ENCODE data around the gene CPNE8.

CPNE8 gene

GRCh38 chr12:38878986-38879385 lies 26.4 kb downstream of the CPNE8 start:
- TF ChIP-seq CTCF (IDR thresholded peaks at IDR 0.05) = no peak

GRCh38 chr12:38878333-38878705 lies 27.1 kb downstream of the CPNE8 start:
- H3K4me2 ChIP-seq (ENCODE audit: low read length) = no peak overlapping the region
- no peak overlapping the region for H2AFZ ChIP-seq
- no peak for TF ChIP-seq CTCF (IDR thresholded peaks at IDR 0.05)
- H3K9me3 ChIP-seq (ENCODE audit: control insufficient read depth, low read length) = no peaks in the 10 kb centered on the region
- no peaks in the 10 kb centered on the region for H3K79me2 ChIP-seq
- H3K4me1 ChIP-seq = no peaks in the 10 kb centered on the region
- no peak overlapping the region for H3K9ac ChIP-seq
- H3K4me3 ChIP-seq (ENCODE audit: low read depth, low read length) = no peak overlapping the region
- no peak overlapping the region for H3K27ac ChIP-seq
- H3K27me3 ChIP-seq (ENCODE audit: control insufficient read depth, insufficient read depth, low read length) = no peaks in the 10 kb centered on the region
- H3K36me3 ChIP-seq (ENCODE audit: control insufficient read depth, insufficient read depth, low read length) = no peaks in the 10 kb centered on the region

More at GRCh38 chr12:38878986-38879385, 26.4 kb downstream of the CPNE8 start:
- Histone ChIP-seq H3K4me3 (ENCODE audit: low read depth, low read length) (no peak overlapping the region), H3K9ac (no peak overlapping the region), H3K27me3 (ENCODE audit: control insufficient read depth, insufficient read depth, low read length) (no peaks in the 10 kb centered on the region), H2AFZ (no peak overlapping the region), H3K9me3 (ENCODE audit: control insufficient read depth, low read length) (no peaks in the 10 kb centered on the region), H3K79me2 (no peaks in the 10 kb centered on the region), H3K4me2 (ENCODE audit: low read length) (no peak overlapping the region), H3K27ac (no peak overlapping the region), H3K36me3 (ENCODE audit: control insufficient read depth, insufficient read depth, low read length) (no peaks in the 10 kb centered on the region), H3K4me1 (no peaks in the 10 kb centered on the region)

GRCh38 chr12:38875586-38876228 lies 29.7 kb downstream of the CPNE8 start:
- Histone ChIP-seq H3K4me2 (ENCODE audit: low read length) (no peak overlapping the region), H3K79me2 (no peaks in the 10 kb centered on the region), H3K27ac (no peak overlapping the region), H3K36me3 (ENCODE audit: control insufficient read depth, insufficient read depth, low read length) (no peaks in the 10 kb centered on the region), H3K4me3 (ENCODE audit: low read depth, low read length) (no peak overlapping the region), H3K27me3 (ENCODE audit: control insufficient read depth, insufficient read depth, low read length) (no peaks in the 10 kb centered on the region), H2AFZ (no peak overlapping the region), H3K9me3 (ENCODE audit: control insufficient read depth, low read length) (no peaks in the 10 kb centered on the region), H3K9ac (no peak overlapping the region), H3K4me1 (no peaks in the 10 kb centered on the region)
- no peak for TF ChIP-seq CTCF (IDR thresholded peaks at IDR 0.05)

- Histone ChIP-seq H3K4me2 (ENCODE audit: low read length) (no peak overlapping the region), H3K9me3 (ENCODE audit: control insufficient read depth, low read length) (no peaks in the 10 kb centered on the region), H3K27me3 (ENCODE audit: control insufficient read depth, insufficient read depth, low read length) (no peaks in the 10 kb centered on the region), H3K4me3 (ENCODE audit: low read depth, low read length) (no peak overlapping the region), H3K4me1 (no peaks in the 10 kb centered on the region), H3K9ac (no peak overlapping the region), H3K27ac (no peak overlapping the region), H3K36me3 (ENCODE audit: control insufficient read depth, insufficient read depth, low read length) (no peaks in the 10 kb centered on the region), H2AFZ (no peak overlapping the region), H3K79me2 (no peaks in the 10 kb centered on the region)
- no peak for TF ChIP-seq CTCF (IDR thresholded peaks at IDR 0.05)
These were observed 32.8 kb downstream of the CPNE8 start for GRCh38 chr12:38872561-38872960.

- no peak overlapping the region for H3K27ac ChIP-seq
- H3K9ac ChIP-seq = no peak overlapping the region
- no peaks in the 10 kb centered on the region for H3K9me3 ChIP-seq (ENCODE audit: control insufficient read depth, low read length)
- no peak for TF ChIP-seq CTCF (IDR thresholded peaks at IDR 0.05)
- H3K4me2 ChIP-seq (ENCODE audit: low read length) = no peak overlapping the region
- H3K4me1 ChIP-seq = no peaks in the 10 kb centered on the region
- H3K36me3 ChIP-seq (ENCODE audit: control insufficient read depth, insufficient read depth, low read length) = no peaks in the 10 kb centered on the region
- no peak overlapping the region for H2AFZ ChIP-seq
- H3K4me3 ChIP-seq (ENCODE audit: low read depth, low read length) = no peak overlapping the region
- H3K79me2 ChIP-seq = no peaks in the 10 kb centered on the region
- H3K27me3 ChIP-seq (ENCODE audit: control insufficient read depth, insufficient read depth, low read length) = no peaks in the 10 kb centered on the region
These were observed 33.2 kb downstream of the CPNE8 start for GRCh38 chr12:38872156-38872555.

Measured in parathyroid adenoma (tissue), 2 donors.